Subcutaneous abdominal adipose tissue (tissue), 5 donors: Measurements from ENCODE around the gene TTBK1.

Source experiments
- H3K27ac ChIP-seq: one replicate; pipeline ENCODE4 v1.7.0; 2013; ENCODE audit warnings: low read depth, mild to moderate bottlenecking, inconsistent platforms, low read length, moderate library complexity
- H3K27me3 ChIP-seq, 5 donors: one replicate each; pipeline ENCODE4 v1.7.0; 2013; ENCODE audit warnings: low read length in 5 of 5, inconsistent platforms in 1 of 5; ENCODE audit not compliant: control insufficient read depth in 5 of 5, insufficient read depth in 4 of 5
- H3K36me3 ChIP-seq, 5 donors: one replicate each; pipeline ENCODE4 v1.7.0; 2013; ENCODE audit warnings: low read length in 5 of 5; ENCODE audit not compliant: control insufficient read depth in 5 of 5, insufficient read depth in 5 of 5
- H3K4me1 ChIP-seq, 5 donors: one replicate each; pipeline ENCODE4 v1.7.0; 2013; ENCODE audit warnings: low read length in 5 of 5, mild to moderate bottlenecking in 3 of 5, moderate library complexity in 1 of 5; ENCODE audit not compliant: control insufficient read depth in 5 of 5, insufficient read depth in 5 of 5
- H3K4me3 ChIP-seq, 5 donors: one replicate each; pipeline ENCODE4 v1.7.0; 2013; ENCODE audit warnings: low read length in 5 of 5, low read depth in 1 of 5
- H3K9ac ChIP-seq, 5 donors: one replicate each; pipeline ENCODE4 v1.7.0; 2013; ENCODE audit warnings: low read length in 5 of 5, mild to moderate bottlenecking in 4 of 5, moderate library complexity in 3 of 5
- H3K9me3 ChIP-seq, 5 donors: one replicate each; pipeline ENCODE4 v1.7.0; 2013; ENCODE audit warnings: low read length in 5 of 5; ENCODE audit not compliant: control insufficient read depth in 5 of 5
- donor health status: healthy.
- donor health status: healthy.
- donor health status: healthy.
- donor health status: healthy.
- donor health status: healthy.

TTBK1 gene

GRCh38 chr6:43336382-43336781 lies 93.1 kb downstream of the TTBK1 start:
- peaks cover 28 to 52% (median 44%) of the 10 kb centered on the region in 5 donors for H3K36me3 ChIP-seq

More at GRCh38 chr6:43336382-43336781, 93.1 kb downstream of the TTBK1 start:
- peak overlapping the region in 1 of 5 donors; percentile 7 for H3K9ac ChIP-seq
- no peaks in the 10 kb centered on the region for H3K27me3 ChIP-seq
- H3K4me1 ChIP-seq, result no peaks in the 10 kb centered on the region
- H3K27ac ChIP-seq, result no peak overlapping the region
- H3K4me3 ChIP-seq, result no peak overlapping the region
- no peaks in the 10 kb centered on the region for H3K9me3 ChIP-seq
